CD4-positive, alpha-beta T cell treated with Interleukin-17A for 4 hours (primary cell): ENCODE results near the gene HOXA4.

Experiments used
- DNase-seq: peaks from one replicate; pipeline ENCODE4 v3.0.0-alpha.2; 2020; ENCODE audit warnings: mixed read lengths

HOXA4 gene

GRCh38 chr7:27115221-27116026 is 15.1 kb downstream of the HOXA4 start:
- DNase-seq = no peak

- no peak for DNase-seq
Measured at GRCh38 chr7:27114881-27115220, 15.7 kb downstream of the HOXA4 start.

- DNase-seq = no peak
Measured at GRCh38 chr7:27113991-27114769, 16.4 kb downstream of the HOXA4 start.

GRCh38 chr7:27112955-27113949 is 17.3 kb downstream of the HOXA4 start:
- no peak for DNase-seq

- DNase-seq = no peak
Measured at GRCh38 chr7:27112361-27112760, 18.2 kb downstream of the HOXA4 start.

- DNase-seq = no peak
Measured at GRCh38 chr7:27111751-27112277, 18.7 kb downstream of the HOXA4 start.

GRCh38 chr7:27111042-27111750 is 19.4 kb downstream of the HOXA4 start:
- DNase-seq = no peak

- no peak for DNase-seq
Measured at GRCh38 chr7:27110186-27111031, 20.1 kb downstream of the HOXA4 start.

- DNase-seq = no peak
Measured at GRCh38 chr7:27109466-27110185, 20.9 kb downstream of the HOXA4 start.

GRCh38 chr7:27108390-27109127 is 22.0 kb downstream of the HOXA4 start:
- no peak for DNase-seq

GRCh38 chr7:27107391-27108381 is 22.9 kb downstream of the HOXA4 start:
- DNase-seq = no peak

GRCh38 chr7:27106901-27107240 is 23.7 kb downstream of the HOXA4 start:
- DNase-seq = no peak

GRCh38 chr7:27106181-27106900 is 24.2 kb downstream of the HOXA4 start:
- DNase-seq = no peak

GRCh38 chr7:27105301-27106031 is 25.1 kb downstream of the HOXA4 start:
- no peak for DNase-seq

GRCh38 chr7:27104341-27105058 is 26.1 kb downstream of the HOXA4 start:
- no peak for DNase-seq

GRCh38 chr7:27103489-27104226 is 26.9 kb downstream of the HOXA4 start:
- no peak for DNase-seq
